ENCODE results near the gene FDXR. TPM values are rescaled to one million over a fixed set of nuclear protein-coding genes. Genes with fewer than 3 reads are reported as not detected.

Gene FDXR
- total and polyA plus RNA-seq, 2 donors (not counting 3 experiments of a cell fraction or from before 2014, with no cell fraction given), result 19.7 to 33.4 TPM

DNA sequence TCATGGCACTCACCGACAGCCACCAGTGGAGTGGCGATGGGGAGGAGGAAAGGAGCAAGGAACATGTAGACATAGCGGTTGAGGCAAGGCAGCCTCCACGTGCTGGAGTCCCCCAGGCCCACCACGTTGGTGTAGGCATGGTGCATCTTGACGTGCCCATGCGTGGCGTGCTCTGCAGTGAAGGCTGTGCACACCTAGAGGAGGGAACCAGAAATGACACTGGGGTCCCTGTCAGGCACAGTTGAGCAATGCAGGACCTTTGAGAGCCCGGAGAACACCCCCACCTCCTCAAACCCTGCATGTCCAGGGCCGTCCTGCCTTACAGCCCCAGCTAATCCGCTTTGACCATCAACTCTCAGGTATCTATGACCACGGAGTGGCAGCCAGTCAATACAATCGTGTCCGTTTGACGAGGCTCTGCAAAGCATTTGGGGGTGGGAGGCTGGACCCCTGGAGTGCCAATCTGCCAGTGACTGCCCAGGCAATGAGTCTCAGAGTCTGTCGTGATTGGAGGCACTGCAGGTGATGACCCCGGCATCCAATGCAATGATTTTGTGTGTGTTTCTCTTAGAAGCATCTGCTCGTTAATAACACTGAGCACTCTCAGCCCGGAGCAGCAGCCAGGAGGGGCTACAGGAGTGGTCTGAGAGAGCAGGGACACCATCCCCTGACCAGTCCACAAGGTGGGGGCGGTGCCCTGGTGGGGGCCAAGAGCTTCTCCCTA is 9.9 kb upstream of the FDXR start:
- FAIRE-seq (no peak), DNase-seq (ENCODE audit: low read depth, low spot score) (no peak)
- no TSS peak for BruUV-seq (replicated peaks)
- dilution Hi-C loops (cut with MboI; ENCODE audit: extremely low pct_ligation_motif_present, low sequenced_read_pairs), result no loop called here
- POLR2A ChIA-PET, result interaction anchor here (1.4 kb wide), 1 partner anchor 10 kb away, joined by 6 read pairs; the partner anchor contains the start of gene FDXR
- TF ChIP-seq MYC (IDR thresholded peaks at IDR 0.05; ENCODE audit: low read depth, low read length) (no peak), EZH2 (IDR thresholded peaks at IDR 0.05; ENCODE audit: borderline replicate concordance, low read depth, low read length, severe bottlenecking) (no peak), JUN (IDR thresholded peaks at IDR 0.05; ENCODE audit: borderline replicate concordance, insufficient read depth, insufficient read length, low read depth) (no peak), FOS (IDR thresholded peaks at IDR 0.05; ENCODE audit: borderline replicate concordance, insufficient read depth, low read length) (no peak), POLR2A (IDR thresholded peaks at IDR 0.05; ENCODE audit: low read depth, low read length) (no peak), POLR2AphosphoS5 (IDR thresholded peaks at IDR 0.05; ENCODE audit: insufficient read depth, low read depth, low read length) (no peak), GATA2 (IDR thresholded peaks at IDR 0.05; ENCODE audit: insufficient read depth, insufficient read length, low read depth, low read length) (no peak)
- TF ChIP-seq, protein P1, sequence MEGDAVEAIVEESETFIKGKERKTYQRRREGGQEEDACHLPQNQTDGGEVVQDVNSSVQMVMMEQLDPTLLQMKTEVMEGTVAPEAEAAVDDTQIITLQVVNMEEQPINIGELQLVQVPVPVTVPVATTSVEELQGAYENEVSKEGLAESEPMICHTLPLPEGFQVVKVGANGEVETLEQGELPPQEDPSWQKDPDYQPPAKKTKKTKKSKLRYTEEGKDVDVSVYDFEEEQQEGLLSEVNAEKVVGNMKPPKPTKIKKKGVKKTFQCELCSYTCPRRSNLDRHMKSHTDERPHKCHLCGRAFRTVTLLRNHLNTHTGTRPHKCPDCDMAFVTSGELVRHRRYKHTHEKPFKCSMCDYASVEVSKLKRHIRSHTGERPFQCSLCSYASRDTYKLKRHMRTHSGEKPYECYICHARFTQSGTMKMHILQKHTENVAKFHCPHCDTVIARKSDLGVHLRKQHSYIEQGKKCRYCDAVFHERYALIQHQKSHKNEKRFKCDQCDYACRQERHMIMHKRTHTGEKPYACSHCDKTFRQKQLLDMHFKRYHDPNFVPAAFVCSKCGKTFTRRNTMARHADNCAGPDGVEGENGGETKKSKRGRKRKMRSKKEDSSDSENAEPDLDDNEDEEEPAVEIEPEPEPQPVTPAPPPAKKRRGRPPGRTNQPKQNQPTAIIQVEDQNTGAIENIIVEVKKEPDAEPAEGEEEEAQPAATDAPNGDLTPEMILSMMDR (IDR thresholded peaks at IDR 0.05; ENCODE audit: extremely low read depth in 1 of 2, insufficient read depth in 1 of 2, low read depth in 1 of 2, low read length in 2 of 2), result no peak
- TF ChIP-seq, protein P2, sequence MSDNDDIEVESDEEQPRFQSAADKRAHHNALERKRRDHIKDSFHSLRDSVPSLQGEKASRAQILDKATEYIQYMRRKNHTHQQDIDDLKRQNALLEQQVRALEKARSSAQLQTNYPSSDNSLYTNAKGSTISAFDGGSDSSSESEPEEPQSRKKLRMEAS (IDR thresholded peaks at IDR 0.05; ENCODE audit: insufficient read depth, insufficient read length), result no peak
- H3K9me1 ChIP-seq (replicated peaks; ENCODE audit: control insufficient read depth, extremely low read depth, insufficient read depth, low read length), result no peaks in the 10 kb centered on the region
- no peak overlapping the region for H2AFZ ChIP-seq (ENCODE audit: low read depth, low read length)
- no peaks in the 10 kb centered on the region for H3K4me1 ChIP-seq (ENCODE audit: control insufficient read depth, extremely low read depth, insufficient read depth, low read length)
- no peak overlapping the region for H3K9ac ChIP-seq (replicated peaks; ENCODE audit: extremely low read depth, insufficient read depth, low read length)
- no peaks in the 10 kb centered on the region for H4K20me1 ChIP-seq (replicated peaks; ENCODE audit: control insufficient read depth, extremely low read depth, insufficient read depth, low read length)
- H3K4me3 ChIP-seq (replicated peaks in 1 of 3; ENCODE audit: insufficient read depth in 1 of 3, low read depth in 1 of 3, low read length in 3 of 3), result no peak overlapping the region
- intact Hi-C loops (cut with micrococcal nuclease), result no loop called here
- H3K27ac ChIP-seq (ENCODE audit: insufficient read depth, low read depth, low read length), result no peak overlapping the region
- H3K27me3 ChIP-seq (ENCODE audit: control insufficient read depth in 2 of 2, insufficient read depth in 2 of 2, low read length in 2 of 2), result no peaks in the 10 kb centered on the region
- no peaks in the 10 kb centered on the region for H3K79me2 ChIP-seq (ENCODE audit: control insufficient read depth, insufficient read depth, low read length)
- no peaks in the 10 kb centered on the region for H3K36me3 ChIP-seq (ENCODE audit: control insufficient read depth in 2 of 2, extremely low read depth in 1 of 2, insufficient read depth in 2 of 2, low read length in 2 of 2)
- CTCF ChIA-PET, result no interaction called here
- no peaks in the 10 kb centered on the region for H3K9me3 ChIP-seq (replicated peaks; ENCODE audit: control insufficient read depth, insufficient read depth, low read length)
- H3K4me2 ChIP-seq (ENCODE audit: insufficient read depth, low read length), result no peak overlapping the region

Measured in endothelial cell of umbilical vein (primary cell).